ENCODE data around the gene EFCAB9.
"Not testable (repeated sequence)": the region's sequence is repeated elsewhere in the genome, so short reads cannot be mapped to it uniquely, and the experiment has no call there.

GRCh38 chr5:172155101-172155500 lies 38.9 kb upstream of the EFCAB9 start:
- not testable (repeated sequence) for TF ChIP-seq POLR2AphosphoS5 (IDR thresholded peaks at IDR 0.05; ENCODE audit: borderline replicate concordance, low read depth, low read length); EZH2 (IDR thresholded peaks at IDR 0.05); FOXP2 (optimal IDR thresholded peaks at IDR 0.05; ENCODE audit: control extremely low read depth, extremely low read length, insufficient read depth)
